AG08396 (cell line): Measurements from ENCODE around the gene DIAPH1.

Experiments
- DNase-seq: peaks from one replicate; pipeline ENCODE4 v3.0.0; 2012; ENCODE audit warnings: low spot score, mixed read lengths

The DIAPH1 gene

GRCh38 chr5:141560725-141561483 lies 57.9 kb downstream of the DIAPH1 start:
- peak; percentile 80 for DNase-seq

DNA sequence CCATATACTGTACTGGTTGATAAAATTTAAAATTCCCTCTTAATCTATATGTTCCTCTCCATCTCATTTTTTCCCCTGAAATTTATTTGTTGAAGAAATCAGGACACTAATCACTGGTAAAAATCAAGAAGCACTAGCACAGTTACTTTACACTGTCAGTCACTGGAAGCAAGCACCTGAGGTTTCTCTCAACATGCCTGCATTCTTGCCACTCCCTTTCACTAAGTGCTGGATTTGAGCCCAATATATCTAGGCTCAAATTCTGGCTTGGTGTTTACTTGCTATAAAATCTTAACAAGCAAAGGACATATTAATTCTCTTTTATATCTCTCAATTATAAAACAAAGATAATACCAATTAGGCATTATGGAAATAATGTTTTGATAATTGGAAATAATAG lies 58.6 kb downstream of the DIAPH1 start:
- DNase-seq: no peak

DNA sequence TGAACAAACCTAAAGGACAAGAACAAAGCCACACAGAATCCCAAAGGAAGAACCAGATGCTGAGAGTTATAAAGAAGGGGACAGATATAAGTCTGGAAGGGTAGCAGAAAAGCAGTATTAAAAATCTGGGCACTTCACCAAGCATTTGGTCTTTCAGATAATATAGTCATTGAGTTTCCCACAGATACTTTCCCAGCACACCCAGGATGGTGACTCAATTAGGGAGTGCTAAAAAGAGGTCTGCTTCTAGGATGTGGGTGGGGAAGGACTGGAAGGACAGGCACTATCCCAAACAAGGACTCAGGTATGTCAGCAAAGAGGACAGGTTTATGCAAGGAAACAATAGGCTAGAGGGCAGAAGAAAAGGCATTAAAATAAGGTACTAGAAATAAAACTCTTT lies 59.3 kb downstream of the DIAPH1 start:
- no peak for DNase-seq

GRCh38 chr5:141558150-141558549 lies 60.6 kb downstream of the DIAPH1 start:
- no peak for DNase-seq

GRCh38 chr5:141557681-141558136 lies 61.1 kb downstream of the DIAPH1 start:
- peak; percentile 75 for DNase-seq

GRCh38 chr5:141547921-141548320 lies 70.9 kb downstream of the DIAPH1 start:
- no peak for DNase-seq

GRCh38 chr5:141547488-141547887 lies 71.3 kb downstream of the DIAPH1 start:
- no peak for DNase-seq

DNA sequence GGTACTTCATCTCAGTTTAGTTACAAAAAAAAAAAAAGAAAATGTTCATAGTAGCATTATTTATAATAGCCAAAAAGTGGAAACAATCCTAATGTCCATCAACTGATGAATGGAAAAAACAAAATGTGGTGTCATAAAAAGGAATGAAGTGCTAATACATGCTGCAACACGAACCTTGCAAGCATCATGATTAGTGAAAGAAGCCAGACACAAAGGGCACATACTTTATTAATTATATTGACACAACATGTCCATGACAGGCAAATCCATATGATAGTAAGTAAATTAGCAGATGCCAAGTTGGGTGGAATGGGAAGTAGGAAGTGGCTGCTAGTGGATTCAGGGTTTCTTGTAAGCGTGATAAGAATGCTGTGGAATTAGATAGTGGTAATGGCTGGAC lies 75.7 kb downstream of the DIAPH1 start:
- no peak for DNase-seq

- no peak for DNase-seq
Observed at GRCh38 chr5:141534492-141535213, 84.1 kb downstream of the DIAPH1 start.

DNA sequence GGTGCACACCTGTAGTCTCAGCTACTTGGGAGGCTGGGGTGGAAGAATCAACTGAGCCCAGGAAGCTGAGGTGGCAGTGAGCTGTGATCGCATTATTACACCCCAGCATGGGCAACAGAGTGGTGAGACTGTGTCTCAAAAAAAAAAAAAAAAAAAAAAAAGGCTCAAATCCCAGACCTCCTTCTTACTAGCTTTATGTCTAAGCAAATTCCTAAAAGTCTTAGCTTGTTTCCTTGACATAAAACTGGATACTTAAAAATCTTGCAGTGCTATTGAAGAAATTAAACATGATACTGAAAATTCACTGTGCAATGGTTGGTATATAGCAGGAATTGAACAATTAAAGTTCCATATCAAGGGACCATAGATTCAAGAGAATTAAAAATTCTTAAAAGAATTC lies 84.9 kb downstream of the DIAPH1 start:
- DNase-seq: no peak

- no peak for DNase-seq
Observed at GRCh38 chr5:141532726-141533125, 86.1 kb downstream of the DIAPH1 start.

GRCh38 chr5:141529873-141530272 lies 88.9 kb downstream of the DIAPH1 start:
- no peak for DNase-seq

DNA sequence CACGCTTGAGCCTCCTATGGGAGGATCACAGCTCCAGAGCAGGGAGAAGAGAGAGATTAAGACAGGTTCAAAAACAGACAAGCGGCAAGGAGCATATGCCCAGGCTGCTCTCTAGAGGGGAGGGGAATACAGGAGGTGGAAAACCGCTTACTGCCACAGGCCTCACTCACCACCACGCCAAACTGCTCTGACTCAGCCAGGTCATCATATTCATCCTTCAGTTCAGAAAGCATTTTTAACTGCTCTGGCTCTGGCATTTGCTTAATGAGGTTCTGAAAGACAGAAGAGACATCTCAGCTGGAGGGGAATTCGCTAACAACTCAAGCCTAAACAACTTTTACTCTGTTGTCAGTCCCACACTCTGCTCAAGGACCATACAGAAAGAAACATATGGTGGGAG lies 89.8 kb downstream of the DIAPH1 start:
- DNase-seq: peak; percentile 39

GRCh38 chr5:141528291-141528984 lies 90.4 kb downstream of the DIAPH1 start:
- DNase-seq: no peak

DNA sequence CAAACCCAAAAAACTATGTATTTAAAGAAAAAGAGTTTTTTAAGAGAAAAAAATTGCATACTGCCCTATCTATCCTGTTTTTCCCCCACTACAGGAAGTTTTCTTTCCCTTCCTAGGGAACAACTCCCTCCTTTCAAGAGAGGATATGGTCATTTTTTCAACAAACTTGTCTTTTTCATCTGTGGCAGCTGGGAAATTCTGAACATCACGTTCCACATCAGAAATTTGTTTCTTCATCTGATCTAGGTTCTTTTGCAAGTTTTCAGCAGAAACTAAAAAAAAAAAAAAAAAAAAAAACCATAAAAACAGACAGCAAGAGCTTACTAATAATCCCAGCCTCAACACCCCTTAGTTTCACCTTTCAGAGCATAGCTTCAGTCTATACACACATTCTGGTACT lies 91.4 kb downstream of the DIAPH1 start:
- no peak for DNase-seq

GRCh38 chr5:141525653-141526052 lies 93.1 kb downstream of the DIAPH1 start:
- no peak for DNase-seq

GRCh38 chr5:141524604-141525597 lies 93.9 kb downstream of the DIAPH1 start:
- peak; percentile 84 for DNase-seq

DNA sequence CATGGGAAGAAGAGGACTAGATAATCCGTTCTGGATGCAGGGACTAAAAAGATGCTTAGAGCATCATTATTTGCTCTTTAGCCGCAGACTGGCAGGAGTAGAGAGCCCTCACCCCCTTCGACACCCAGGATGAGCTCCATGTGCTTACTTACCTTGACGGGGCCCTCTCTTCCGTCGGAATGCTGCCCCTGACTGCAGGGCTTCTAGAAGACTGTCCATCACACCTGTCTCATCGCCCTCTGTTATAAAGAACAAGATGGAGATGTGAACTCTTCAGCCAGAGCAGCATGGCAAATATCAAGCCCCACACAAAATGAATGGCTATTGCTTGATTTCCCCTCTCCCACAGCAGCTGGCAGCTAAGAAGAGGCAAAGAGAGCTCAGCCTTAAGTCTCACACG lies 94.8 kb downstream of the DIAPH1 start:
- DNase-seq: no peak

GRCh38 chr5:141522301-141522700 lies 96.5 kb downstream of the DIAPH1 start:
- no peak for DNase-seq

DNA sequence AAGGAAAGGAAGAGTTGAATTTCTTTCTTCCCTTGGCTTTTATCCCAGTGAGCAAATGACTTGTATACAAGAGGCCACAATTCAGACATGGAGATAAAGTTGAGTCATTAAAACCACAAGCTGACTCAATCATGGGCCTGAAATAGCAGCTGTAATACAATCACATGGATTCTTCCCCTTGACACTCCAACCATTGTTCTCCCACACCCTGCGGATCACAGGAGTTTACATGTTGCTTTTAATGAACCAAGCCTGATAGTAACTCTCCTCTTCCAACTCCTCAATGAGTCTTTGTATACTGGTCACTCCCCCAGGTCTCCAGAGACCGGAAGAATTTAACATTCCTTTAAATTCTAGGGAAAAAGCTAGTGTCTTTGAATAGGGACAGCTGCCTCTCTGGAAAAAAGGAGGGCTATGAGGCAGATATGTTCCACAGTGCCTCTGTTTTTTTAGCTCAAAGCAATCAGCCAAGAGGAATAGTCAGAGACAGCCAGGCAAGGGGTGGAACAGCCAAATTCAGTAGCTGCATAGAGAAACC lies 97.5 kb downstream of the DIAPH1 start:
- peak; percentile 79 for DNase-seq
